Upper lobe of right lung (tissue), 1 donor: ENCODE measurements around the gene C1orf115. TPM values are rescaled to one million over a fixed set of nuclear protein-coding genes. Genes with fewer than 3 reads are reported as not detected.

Experiments used
- ATAC-seq: fragments of 200-7000 bp; cut with Tn5 transposase; one replicate; pipeline ENCODE4 v1.9.1; 2020; ENCODE audit warnings: mild to moderate bottlenecking, moderate library complexity
- DNase-seq: peaks from one replicate; pipeline ENCODE4 v3.0.0-alpha.2; 2020
- H3K27ac ChIP-seq: fragments of 200-600 bp; one replicate; pipeline ENCODE4 v1.8.0; 2022
- H3K27me3 ChIP-seq: fragments of 200-600 bp; one replicate; pipeline ENCODE4 v1.8.0; 2022; ENCODE audit warnings: mild to moderate bottlenecking
- H3K36me3 ChIP-seq: fragments of 200-600 bp; one replicate; pipeline ENCODE4 v1.8.0; 2022
- H3K4me1 ChIP-seq: fragments of 200-600 bp; one replicate; pipeline ENCODE4 v1.8.0; 2022
- H3K4me3 ChIP-seq: fragments of 200-600 bp; one replicate; pipeline ENCODE4 v1.8.0; 2022; ENCODE audit warnings: mild to moderate bottlenecking
- H3K9me3 ChIP-seq: fragments of 200-600 bp; one replicate; pipeline ENCODE4 v1.8.0; 2022
- intact Hi-C: fragments of 100-400 bp; cut with DNase I; formaldehyde crosslinking; loops from one replicate; pipeline ENCODE4 v1.11.0; 2022
- total RNA-seq: library from RNA; stranded (reverse); fragmentation: NEBNext Ultra II Directional; extraction: Animal tissue kit (Norgen Biotek cat#: 25700); gene quantifications from one replicate; pipeline ENCODE4 v1.2.1, GENCODE V29; 2021
- TF ChIP-seq, protein P1 (sequence below): fragments of 200-600 bp; IDR thresholded peaks from one replicate; pipeline ENCODE4 v1.8.0; 2022; ENCODE audit warnings: antibody characterized with exemption
- donor health status: DM: no; HTN: yes; CAD: no; lungs with severe emphysema.

C1orf115 gene
- total RNA-seq, 1 donor from 2014 or later, result 35.3 TPM

- Histone ChIP-seq H3K4me1 (no peaks in the 10 kb centered on the region), H3K9me3 (no peaks in the 10 kb centered on the region), H3K36me3 (no peaks in the 10 kb centered on the region), H3K27ac (no peak overlapping the region), H3K4me3 (no peak overlapping the region), H3K27me3 (no peaks in the 10 kb centered on the region)
- no peak for DNase-seq
- no peak for ATAC-seq
- TF ChIP-seq, protein P1, sequence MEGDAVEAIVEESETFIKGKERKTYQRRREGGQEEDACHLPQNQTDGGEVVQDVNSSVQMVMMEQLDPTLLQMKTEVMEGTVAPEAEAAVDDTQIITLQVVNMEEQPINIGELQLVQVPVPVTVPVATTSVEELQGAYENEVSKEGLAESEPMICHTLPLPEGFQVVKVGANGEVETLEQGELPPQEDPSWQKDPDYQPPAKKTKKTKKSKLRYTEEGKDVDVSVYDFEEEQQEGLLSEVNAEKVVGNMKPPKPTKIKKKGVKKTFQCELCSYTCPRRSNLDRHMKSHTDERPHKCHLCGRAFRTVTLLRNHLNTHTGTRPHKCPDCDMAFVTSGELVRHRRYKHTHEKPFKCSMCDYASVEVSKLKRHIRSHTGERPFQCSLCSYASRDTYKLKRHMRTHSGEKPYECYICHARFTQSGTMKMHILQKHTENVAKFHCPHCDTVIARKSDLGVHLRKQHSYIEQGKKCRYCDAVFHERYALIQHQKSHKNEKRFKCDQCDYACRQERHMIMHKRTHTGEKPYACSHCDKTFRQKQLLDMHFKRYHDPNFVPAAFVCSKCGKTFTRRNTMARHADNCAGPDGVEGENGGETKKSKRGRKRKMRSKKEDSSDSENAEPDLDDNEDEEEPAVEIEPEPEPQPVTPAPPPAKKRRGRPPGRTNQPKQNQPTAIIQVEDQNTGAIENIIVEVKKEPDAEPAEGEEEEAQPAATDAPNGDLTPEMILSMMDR, result no peak
- intact Hi-C loops, result no loop called here
Observed at GRCh38 chr1:220700556-220701179, 10.5 kb downstream of the C1orf115 start.

DNA sequence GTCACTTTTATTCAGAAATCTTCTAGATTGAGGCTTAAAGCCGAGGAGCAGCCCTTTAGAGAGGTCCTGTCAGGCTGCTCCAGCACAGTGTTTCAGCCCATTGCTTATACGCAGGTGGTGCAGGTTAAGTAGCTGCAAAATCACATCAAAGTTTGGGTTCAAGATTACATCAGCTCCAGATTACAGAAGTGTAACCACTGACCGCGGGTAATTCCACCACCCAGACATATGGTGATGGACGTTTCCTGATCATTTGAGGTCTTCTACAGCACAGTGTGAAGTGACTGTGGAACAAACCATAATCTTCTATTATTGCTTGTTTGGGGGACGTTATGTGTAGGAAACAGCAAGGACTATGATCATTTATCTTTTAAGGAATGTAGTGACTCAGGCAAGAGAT, 11.8 kb downstream of the C1orf115 start:
- intact Hi-C loops, result no loop called here
- ATAC-seq (no peak), DNase-seq (no peak)
- Histone ChIP-seq H3K4me1 (no peaks in the 10 kb centered on the region), H3K9me3 (no peaks in the 10 kb centered on the region), H3K4me3 (no peak overlapping the region), H3K27ac (no peak overlapping the region), H3K27me3 (no peaks in the 10 kb centered on the region), H3K36me3 (no peaks in the 10 kb centered on the region)
- TF ChIP-seq, protein P1, result no peak

DNA sequence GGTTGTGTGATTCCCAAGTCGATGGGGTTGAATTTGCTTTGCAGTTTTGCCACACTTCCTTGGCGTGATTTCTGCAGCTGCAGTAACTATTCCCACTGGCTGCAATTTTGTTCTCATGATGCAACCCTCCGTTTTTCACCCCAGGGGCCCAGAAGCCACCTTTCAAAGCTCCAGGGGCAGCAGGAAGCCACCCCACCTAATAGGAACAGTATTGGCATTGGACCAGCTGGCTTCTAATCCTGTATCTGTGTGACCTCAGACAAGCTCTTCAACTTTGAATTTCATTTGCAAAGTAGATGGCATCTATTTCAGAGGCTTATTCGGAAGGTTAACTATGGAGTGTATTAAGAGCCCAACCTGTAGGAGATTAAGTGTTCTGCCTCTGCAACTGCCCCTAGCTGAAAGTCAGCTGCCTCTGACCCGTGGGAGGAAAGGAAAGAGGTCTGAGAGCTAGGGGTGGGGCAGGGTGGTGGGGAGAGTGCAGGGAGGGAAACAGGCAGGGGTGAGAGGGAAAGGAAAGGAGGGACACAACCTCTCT, 12.6 kb downstream of the C1orf115 start:
- no peak for ATAC-seq

DNA sequence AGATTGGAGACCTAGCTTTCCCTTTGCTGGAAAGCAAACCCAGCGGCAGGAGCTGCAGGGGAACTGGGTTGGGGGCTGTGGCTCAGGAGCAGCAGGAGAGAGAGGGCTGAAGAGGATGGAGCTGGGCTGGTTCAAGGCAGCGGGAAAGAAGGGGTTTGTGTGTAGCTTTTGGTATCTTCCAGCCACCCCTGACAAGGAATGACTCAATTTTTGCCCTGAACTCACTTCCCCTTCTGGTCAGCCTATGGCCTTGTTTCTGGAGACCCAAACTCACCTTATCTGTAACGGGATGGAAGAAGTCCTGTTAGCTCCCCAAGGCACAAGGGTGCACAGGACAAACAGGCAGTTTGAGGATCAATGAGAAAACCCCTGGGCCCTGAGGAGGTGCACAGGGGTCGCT, 13.1 kb downstream of the C1orf115 start:
- H3K4me1 ChIP-seq, result no peaks in the 10 kb centered on the region
- no peaks in the 10 kb centered on the region for H3K27me3 ChIP-seq
- H3K9me3 ChIP-seq, result no peaks in the 10 kb centered on the region
- DNase-seq (no peak), ATAC-seq (no peak)
- H3K4me3 ChIP-seq, result no peak overlapping the region
- intact Hi-C loops, result no loop called here
- TF ChIP-seq, protein P1, result no peak
- no peaks in the 10 kb centered on the region for H3K36me3 ChIP-seq
- no peak overlapping the region for H3K27ac ChIP-seq

More for the DNA sequence above, 12.6 kb downstream of the C1orf115 start:
- Histone ChIP-seq H3K27ac (no peak overlapping the region), H3K4me3 (no peak overlapping the region), H3K27me3 (no peaks in the 10 kb centered on the region), H3K4me1 (no peaks in the 10 kb centered on the region), H3K9me3 (no peaks in the 10 kb centered on the region), H3K36me3 (no peaks in the 10 kb centered on the region)
- TF ChIP-seq, protein P1, result no peak
- no peak for DNase-seq
- intact Hi-C loops, result no loop called here

- H3K4me3 ChIP-seq, result no peak overlapping the region
- no peaks in the 10 kb centered on the region for H3K27me3 ChIP-seq
- no peak overlapping the region for H3K27ac ChIP-seq
- H3K9me3 ChIP-seq, result no peaks in the 10 kb centered on the region
- H3K4me1 ChIP-seq, result no peaks in the 10 kb centered on the region
- no peak for ATAC-seq
- intact Hi-C loops, result no loop called here
- TF ChIP-seq, protein P1, result no peak
- H3K36me3 ChIP-seq, result no peaks in the 10 kb centered on the region
- no peak for DNase-seq
Observed at GRCh38 chr1:220705782-220706181, 15.6 kb downstream of the C1orf115 start.
